Transverse colon (tissue), 4 donors: ENCODE data around the gene EGLN2.
"Not testable (repeated sequence)": the region's sequence is repeated elsewhere in the genome, so short reads cannot be mapped to it uniquely, and the experiment has no call there.

Experiments
- EP300 ChIP-seq: sonication (generic); formaldehyde crosslinking; IDR thresholded peaks from one replicate; pipeline ENCODE4 v1.6.1; 2017; ENCODE audit warnings: antibody characterized with exemption, low read depth
- POLR2A ChIP-seq: fragments of 450-650 bp; IDR thresholded peaks from one replicate; pipeline ENCODE4 v1.6.1; 2016; ENCODE audit warnings: antibody characterized with exemption, mild to moderate bottlenecking, moderate library complexity
- POLR2AphosphoS5 ChIP-seq, 3 donors: sonication (generic); formaldehyde crosslinking; IDR thresholded peaks; one replicate each; pipeline ENCODE4 v1.6.1; 2016; ENCODE audit warnings: antibody characterized with exemption in 3 of 3
- TF ChIP-seq, protein P1 (sequence below), 5 experiments: fragments of 200-600 bp in 3 of 5; fragments of 450-650 bp in 2 of 5; sonication (generic) in 3 of 5; IDR thresholded peaks; 1 replicate in 2 of 5; 2 replicates in 3 of 5; pipeline ENCODE4 v1.5.1; 2016 to 2017; ENCODE audit warnings: antibody characterized with exemption in 5 of 5, inconsistent platforms in 3 of 5, mild to moderate bottlenecking in 2 of 5, moderate library complexity in 1 of 5

DNA sequence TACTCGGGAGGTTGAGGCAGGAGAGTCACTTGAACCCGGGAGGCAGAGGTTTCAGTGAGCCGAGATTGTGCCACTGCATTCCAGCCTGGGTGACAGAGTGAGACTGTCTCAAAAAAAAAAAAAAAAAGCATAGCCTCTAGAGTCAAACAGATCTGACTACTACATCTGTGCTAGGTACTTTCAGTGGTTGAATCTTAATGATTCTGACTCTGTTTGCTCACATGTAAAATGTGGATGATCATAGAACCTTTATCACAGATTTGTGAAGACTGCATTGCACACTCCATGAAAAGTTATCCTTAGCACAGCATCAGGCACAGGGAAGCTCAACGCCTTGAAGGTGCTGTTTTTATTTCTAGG is 33.4 kb downstream of the EGLN2 start:
- TF ChIP-seq, protein P1, sequence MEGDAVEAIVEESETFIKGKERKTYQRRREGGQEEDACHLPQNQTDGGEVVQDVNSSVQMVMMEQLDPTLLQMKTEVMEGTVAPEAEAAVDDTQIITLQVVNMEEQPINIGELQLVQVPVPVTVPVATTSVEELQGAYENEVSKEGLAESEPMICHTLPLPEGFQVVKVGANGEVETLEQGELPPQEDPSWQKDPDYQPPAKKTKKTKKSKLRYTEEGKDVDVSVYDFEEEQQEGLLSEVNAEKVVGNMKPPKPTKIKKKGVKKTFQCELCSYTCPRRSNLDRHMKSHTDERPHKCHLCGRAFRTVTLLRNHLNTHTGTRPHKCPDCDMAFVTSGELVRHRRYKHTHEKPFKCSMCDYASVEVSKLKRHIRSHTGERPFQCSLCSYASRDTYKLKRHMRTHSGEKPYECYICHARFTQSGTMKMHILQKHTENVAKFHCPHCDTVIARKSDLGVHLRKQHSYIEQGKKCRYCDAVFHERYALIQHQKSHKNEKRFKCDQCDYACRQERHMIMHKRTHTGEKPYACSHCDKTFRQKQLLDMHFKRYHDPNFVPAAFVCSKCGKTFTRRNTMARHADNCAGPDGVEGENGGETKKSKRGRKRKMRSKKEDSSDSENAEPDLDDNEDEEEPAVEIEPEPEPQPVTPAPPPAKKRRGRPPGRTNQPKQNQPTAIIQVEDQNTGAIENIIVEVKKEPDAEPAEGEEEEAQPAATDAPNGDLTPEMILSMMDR (IDR thresholded peaks at IDR 0.05): not testable (repeated sequence)
- not testable (repeated sequence) for TF ChIP-seq POLR2AphosphoS5 (IDR thresholded peaks at IDR 0.05); POLR2A; EP300
